ENCODE results near the gene PLGLB1. TPM values are rescaled to one million over a fixed set of nuclear protein-coding genes. Genes with fewer than 3 reads are reported as not detected.
"Not testable (repeated sequence)": the region's sequence is repeated elsewhere in the genome, so short reads cannot be mapped to it uniquely, and the experiment has no call there.

PLGLB1 gene
- 1 to 10 TPM; 2.5 to 4.2 TPM for total RNA-seq

DNA sequence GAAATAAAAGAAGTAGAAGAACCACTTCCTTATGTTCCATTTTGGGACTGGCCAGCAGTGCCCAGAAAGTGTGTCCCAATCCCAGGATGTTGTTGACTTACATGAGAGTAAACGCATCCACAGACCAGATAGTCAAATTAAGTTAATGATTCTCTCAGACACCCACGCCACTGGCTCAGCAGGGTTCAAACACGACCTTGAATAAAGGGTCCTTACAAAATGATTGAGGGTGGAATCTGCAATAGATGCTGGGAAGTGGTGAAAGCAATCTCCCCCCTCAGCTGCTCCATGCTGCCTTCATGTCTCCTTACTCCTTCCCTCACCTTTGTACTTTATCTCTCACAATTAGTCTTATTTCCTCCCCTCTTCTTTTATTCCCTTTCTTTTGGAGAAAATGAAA lies at the start of gene PLGLB1:
TSS of gene PLGLB1 (minus strand) at position 101 of the 400 bp plus-strand sequence. CDS start at position 40, 61 bp downstream.
- H3K27me3 ChIP-seq; H3K36me3 ChIP-seq; H3K4me3 ChIP-seq; H3K9ac ChIP-seq (ENCODE audit: low read depth in 2 of 2, low read length in 2 of 2); DNase-seq; intact Hi-C loops (cut with DNase I); H3K9me3 ChIP-seq; H3K4me1 ChIP-seq; H3K27ac ChIP-seq: not testable (repeated sequence)

DNA sequence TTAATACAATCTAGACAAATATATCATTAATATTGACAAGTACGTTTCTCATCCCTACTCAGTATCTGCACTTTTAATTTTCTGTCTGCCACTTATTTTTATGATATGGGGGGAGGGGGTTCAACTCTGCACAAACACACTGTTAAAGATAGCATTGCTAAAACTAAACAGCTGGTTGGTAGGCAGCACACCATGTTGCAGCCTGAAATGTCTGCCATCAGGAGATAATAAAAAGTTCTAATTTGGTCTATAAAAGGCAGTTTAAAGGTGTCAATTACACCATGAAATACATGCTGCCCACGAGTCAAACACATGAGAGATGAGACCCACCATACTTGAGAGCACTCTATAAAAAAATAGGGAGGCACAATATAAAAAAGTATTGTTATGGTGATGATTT lies 42.7 kb upstream of the PLGLB1 start:
- H3K36me3 ChIP-seq; H3K4me1 ChIP-seq; H3K9ac ChIP-seq (ENCODE audit: low read depth in 2 of 2, low read length in 2 of 2); intact Hi-C loops (cut with DNase I); H3K9me3 ChIP-seq; H3K27ac ChIP-seq; H3K27me3 ChIP-seq; DNase-seq; H3K4me3 ChIP-seq: not testable (repeated sequence)

- H3K36me3 ChIP-seq; H3K27ac ChIP-seq; H3K4me1 ChIP-seq; H3K4me3 ChIP-seq; H3K9me3 ChIP-seq; intact Hi-C loops (cut with DNase I); H3K9ac ChIP-seq (ENCODE audit: low read depth in 2 of 2, low read length in 2 of 2); H3K27me3 ChIP-seq; DNase-seq: not testable (repeated sequence)
Observed at GRCh38 chr2:87063431-87063830, 41.8 kb upstream of the PLGLB1 start.

DNA sequence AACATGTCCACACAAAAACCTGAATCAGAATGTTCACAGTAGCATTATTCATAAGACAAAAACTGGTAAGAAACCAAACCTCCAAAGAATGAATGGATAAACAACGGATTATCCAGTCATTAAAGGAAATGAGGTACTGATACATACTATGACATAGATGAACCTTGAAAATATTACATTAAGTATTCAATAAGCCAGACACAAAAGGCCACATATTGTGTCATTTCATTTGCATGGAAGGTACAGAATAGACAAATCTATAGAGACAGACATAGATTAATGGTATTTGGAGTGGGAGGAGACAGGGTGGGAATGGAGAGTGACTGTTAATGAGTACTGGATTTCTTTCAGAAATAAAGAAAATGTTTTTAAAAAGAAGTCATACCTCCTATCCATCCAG lies 39.9 kb upstream of the PLGLB1 start:
- H3K4me1 ChIP-seq; H3K9ac ChIP-seq (ENCODE audit: low read depth in 2 of 2, low read length in 2 of 2); DNase-seq; H3K4me3 ChIP-seq; H3K36me3 ChIP-seq; H3K27me3 ChIP-seq; H3K27ac ChIP-seq; H3K9me3 ChIP-seq; intact Hi-C loops (cut with DNase I): not testable (repeated sequence)

- H3K9me3 ChIP-seq; H3K9ac ChIP-seq (ENCODE audit: low read depth in 2 of 2, low read length in 2 of 2); H3K4me1 ChIP-seq; H3K27me3 ChIP-seq; H3K36me3 ChIP-seq; DNase-seq; H3K27ac ChIP-seq; intact Hi-C loops (cut with DNase I); H3K4me3 ChIP-seq: not testable (repeated sequence)
Observed at GRCh38 chr2:87057606-87058005, 36.0 kb upstream of the PLGLB1 start.

- intact Hi-C loops (cut with DNase I); H3K9ac ChIP-seq (ENCODE audit: low read depth in 2 of 2, low read length in 2 of 2); H3K36me3 ChIP-seq; DNase-seq; H3K27ac ChIP-seq; H3K4me3 ChIP-seq; H3K9me3 ChIP-seq; H3K27me3 ChIP-seq; H3K4me1 ChIP-seq: not testable (repeated sequence)
Observed at GRCh38 chr2:87056843-87057242, 35.2 kb upstream of the PLGLB1 start.

GRCh38 chr2:87056435-87056834 lies 34.8 kb upstream of the PLGLB1 start:
- intact Hi-C loops (cut with DNase I), result not testable (repeated sequence)

DNA sequence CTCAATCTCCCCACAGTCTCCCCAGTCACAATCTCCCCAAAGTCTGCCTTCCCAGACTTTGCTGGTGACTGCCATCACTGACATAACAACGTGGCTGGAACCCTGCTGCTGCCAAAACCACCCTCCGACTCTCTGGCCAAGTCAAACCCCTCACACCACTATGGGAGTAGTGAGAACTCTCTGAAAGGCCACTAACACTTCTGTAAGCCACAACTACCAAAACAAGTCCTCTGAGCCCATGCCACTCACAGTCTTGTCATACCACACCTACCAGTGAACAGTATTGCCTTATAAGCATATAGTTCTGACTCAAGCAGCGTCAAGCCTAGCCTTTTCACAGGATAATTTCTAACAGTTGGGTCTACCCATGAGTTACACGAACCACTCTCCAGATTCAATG lies 32.7 kb upstream of the PLGLB1 start:
- H3K27ac ChIP-seq; H3K9me3 ChIP-seq; H3K4me1 ChIP-seq; H3K4me3 ChIP-seq; H3K36me3 ChIP-seq; DNase-seq; H3K9ac ChIP-seq (ENCODE audit: low read depth in 2 of 2, low read length in 2 of 2); H3K27me3 ChIP-seq; intact Hi-C loops (cut with DNase I): not testable (repeated sequence)

More at GRCh38 chr2:87056435-87056834, 34.8 kb upstream of the PLGLB1 start:
- not testable (repeated sequence) for H3K27ac ChIP-seq; H3K27me3 ChIP-seq; H3K9me3 ChIP-seq; H3K36me3 ChIP-seq; H3K9ac ChIP-seq (ENCODE audit: low read depth in 2 of 2, low read length in 2 of 2); H3K4me1 ChIP-seq; DNase-seq; H3K4me3 ChIP-seq

DNA sequence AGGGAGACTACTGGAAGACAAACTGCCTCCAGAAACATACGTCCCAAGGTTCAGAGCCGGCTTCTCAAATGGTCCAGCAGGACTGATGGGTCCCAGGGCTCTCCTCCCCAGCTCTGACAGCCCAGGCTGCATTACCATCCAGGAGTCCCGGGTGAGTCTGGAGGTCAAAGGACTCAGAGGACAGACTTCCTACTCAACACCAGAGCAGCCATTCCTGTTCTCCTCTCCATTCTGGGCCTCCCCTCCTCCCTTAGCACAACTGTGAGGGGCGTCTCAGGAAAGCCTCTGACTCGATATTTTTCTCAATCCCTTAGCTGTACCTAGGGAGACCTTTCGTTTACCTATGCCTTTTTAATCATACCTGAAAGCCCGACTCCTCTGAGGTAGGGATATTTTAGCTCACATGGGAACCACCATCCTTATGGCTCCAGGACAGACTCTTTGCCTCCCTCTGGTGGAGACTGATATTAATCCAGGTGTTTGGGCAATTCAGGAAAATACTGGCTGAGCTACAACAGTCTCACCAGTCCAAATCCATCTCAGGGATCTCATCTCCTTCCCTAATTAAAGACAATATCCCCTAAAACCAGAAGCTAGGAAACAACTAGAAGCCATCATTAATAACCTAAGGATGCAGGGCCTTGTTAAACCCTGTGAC lies 19.8 kb upstream of the PLGLB1 start:
- H3K27ac ChIP-seq; H3K9ac ChIP-seq (ENCODE audit: low read depth in 2 of 2, low read length in 2 of 2); H3K4me1 ChIP-seq; H3K4me3 ChIP-seq; H3K27me3 ChIP-seq; H3K9me3 ChIP-seq; intact Hi-C loops (cut with DNase I); H3K36me3 ChIP-seq: not testable (repeated sequence)
- DNase-seq, result peak; percentile 36
- TF ChIP-seq, protein P1, sequence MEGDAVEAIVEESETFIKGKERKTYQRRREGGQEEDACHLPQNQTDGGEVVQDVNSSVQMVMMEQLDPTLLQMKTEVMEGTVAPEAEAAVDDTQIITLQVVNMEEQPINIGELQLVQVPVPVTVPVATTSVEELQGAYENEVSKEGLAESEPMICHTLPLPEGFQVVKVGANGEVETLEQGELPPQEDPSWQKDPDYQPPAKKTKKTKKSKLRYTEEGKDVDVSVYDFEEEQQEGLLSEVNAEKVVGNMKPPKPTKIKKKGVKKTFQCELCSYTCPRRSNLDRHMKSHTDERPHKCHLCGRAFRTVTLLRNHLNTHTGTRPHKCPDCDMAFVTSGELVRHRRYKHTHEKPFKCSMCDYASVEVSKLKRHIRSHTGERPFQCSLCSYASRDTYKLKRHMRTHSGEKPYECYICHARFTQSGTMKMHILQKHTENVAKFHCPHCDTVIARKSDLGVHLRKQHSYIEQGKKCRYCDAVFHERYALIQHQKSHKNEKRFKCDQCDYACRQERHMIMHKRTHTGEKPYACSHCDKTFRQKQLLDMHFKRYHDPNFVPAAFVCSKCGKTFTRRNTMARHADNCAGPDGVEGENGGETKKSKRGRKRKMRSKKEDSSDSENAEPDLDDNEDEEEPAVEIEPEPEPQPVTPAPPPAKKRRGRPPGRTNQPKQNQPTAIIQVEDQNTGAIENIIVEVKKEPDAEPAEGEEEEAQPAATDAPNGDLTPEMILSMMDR (IDR thresholded peaks at IDR 0.05), result peak; percentile 25

DNA sequence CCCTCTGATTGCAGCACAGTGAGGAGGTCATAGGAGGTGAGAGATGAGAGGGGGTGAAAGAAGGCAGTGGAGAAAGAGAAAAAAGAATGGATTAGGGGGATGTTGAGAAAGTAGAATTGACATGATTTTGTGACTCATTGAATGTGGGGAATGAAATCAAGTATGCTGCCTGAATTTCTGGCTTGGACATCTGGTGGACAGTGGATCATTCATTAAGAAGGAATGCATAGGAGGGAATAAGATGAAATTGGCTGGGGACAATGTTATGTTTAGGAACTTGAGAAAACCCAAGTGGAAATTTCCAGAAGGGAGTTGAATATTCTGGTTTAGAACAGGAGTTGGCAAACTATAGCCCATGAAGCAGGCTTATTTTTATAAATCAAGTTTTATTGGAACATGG lies 7.0 kb upstream of the PLGLB1 start:
- H3K9ac ChIP-seq (ENCODE audit: low read depth in 2 of 2, low read length in 2 of 2); H3K9me3 ChIP-seq; H3K27ac ChIP-seq; H3K4me3 ChIP-seq; H3K27me3 ChIP-seq; DNase-seq; intact Hi-C loops (cut with DNase I); H3K4me1 ChIP-seq; H3K36me3 ChIP-seq: not testable (repeated sequence)

- H3K27ac ChIP-seq; H3K4me1 ChIP-seq; intact Hi-C loops (cut with DNase I); H3K4me3 ChIP-seq; H3K36me3 ChIP-seq; DNase-seq; H3K9me3 ChIP-seq; H3K27me3 ChIP-seq; H3K9ac ChIP-seq (ENCODE audit: low read depth in 2 of 2, low read length in 2 of 2): not testable (repeated sequence)
Observed at GRCh38 chr2:87026816-87027215, 5.2 kb upstream of the PLGLB1 start.

DNA sequence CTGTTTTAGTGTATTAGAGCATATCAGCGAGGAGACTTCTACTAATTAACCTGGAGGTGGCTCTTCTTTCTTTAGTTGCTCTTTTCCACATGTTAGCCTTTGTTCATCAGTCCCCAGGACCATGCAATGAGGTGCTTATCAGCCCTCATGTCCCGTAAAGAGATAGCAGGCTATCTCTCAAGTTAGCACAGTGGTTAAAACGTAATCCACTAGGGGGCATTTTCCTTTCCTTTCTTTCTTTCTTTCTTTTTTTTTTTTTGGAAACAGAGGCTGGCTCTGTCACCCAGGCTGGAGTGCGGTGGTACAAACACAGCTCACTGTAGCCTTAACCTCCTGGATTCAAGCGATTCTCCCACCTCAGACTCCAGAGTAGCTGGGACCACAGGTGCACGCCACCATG lies 4.3 kb upstream of the PLGLB1 start:
- H3K9ac ChIP-seq (ENCODE audit: low read depth in 2 of 2, low read length in 2 of 2); intact Hi-C loops (cut with DNase I); DNase-seq; H3K4me3 ChIP-seq; H3K27me3 ChIP-seq; H3K9me3 ChIP-seq; H3K4me1 ChIP-seq; H3K36me3 ChIP-seq; H3K27ac ChIP-seq: not testable (repeated sequence)

DNA sequence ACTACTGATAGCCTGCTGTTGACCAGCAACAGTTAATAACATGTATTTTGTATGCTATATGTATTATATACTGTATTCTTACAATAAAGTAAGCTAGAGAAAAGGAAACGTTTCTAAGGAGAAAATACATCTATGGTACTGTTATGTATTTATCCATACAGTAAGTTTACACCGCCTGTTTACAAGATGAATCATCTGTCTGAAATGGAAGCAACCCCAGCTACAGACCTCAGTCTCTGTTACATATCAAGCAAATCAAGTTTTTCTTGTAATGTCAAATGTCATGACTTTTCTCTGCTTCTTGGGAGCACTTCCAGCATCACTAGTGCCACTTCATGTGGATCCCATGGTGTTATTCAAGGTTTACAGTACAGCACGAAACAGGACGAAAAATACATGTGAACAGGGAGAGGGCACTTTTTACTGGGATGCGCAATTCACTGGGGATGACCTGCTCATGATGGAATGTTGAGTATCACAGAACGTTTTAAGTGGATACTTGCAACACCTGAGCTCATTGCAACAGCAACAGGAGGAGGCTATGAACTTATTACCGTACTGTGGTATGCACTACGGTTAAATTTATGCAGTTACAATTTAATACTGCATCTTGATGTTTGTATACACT lies 2.5 kb upstream of the PLGLB1 start:
- H3K9ac ChIP-seq (ENCODE audit: low read depth in 2 of 2, low read length in 2 of 2); DNase-seq; H3K36me3 ChIP-seq; H3K4me3 ChIP-seq; H3K4me1 ChIP-seq; H3K27ac ChIP-seq; H3K9me3 ChIP-seq; intact Hi-C loops (cut with DNase I); H3K27me3 ChIP-seq: not testable (repeated sequence)
